ENCODE results near the gene SNX2.
A peak's percentile ranks its signal among the peaks of the same experiment; 100 is the strongest.
"Not testable (repeated sequence)": the region's sequence is repeated elsewhere in the genome, so short reads cannot be mapped to it uniquely, and the experiment has no call there.

Gene SNX2

GRCh38 chr5:122845229-122846050 is 70.6 kb downstream of the SNX2 start, which contains the start of gene SNX24:
Gene SNX24 (plus strand): TSS chr5:122845613. CDS start chr5:122845634, 21 bp downstream.
- DNase-seq = peak; percentile 18

- DNase-seq = no peak
Observed at GRCh38 chr5:122846051-122846550, 71.2 kb downstream of the SNX2 start.

GRCh38 chr5:122847687-122848081 is 72.8 kb downstream of the SNX2 start:
- no peak for DNase-seq

- no peak for DNase-seq
Observed at GRCh38 chr5:122849771-122850170, 74.9 kb downstream of the SNX2 start.

GRCh38 chr5:122857538-122857937 is 82.7 kb downstream of the SNX2 start:
- DNase-seq = not testable (repeated sequence)

DNA sequence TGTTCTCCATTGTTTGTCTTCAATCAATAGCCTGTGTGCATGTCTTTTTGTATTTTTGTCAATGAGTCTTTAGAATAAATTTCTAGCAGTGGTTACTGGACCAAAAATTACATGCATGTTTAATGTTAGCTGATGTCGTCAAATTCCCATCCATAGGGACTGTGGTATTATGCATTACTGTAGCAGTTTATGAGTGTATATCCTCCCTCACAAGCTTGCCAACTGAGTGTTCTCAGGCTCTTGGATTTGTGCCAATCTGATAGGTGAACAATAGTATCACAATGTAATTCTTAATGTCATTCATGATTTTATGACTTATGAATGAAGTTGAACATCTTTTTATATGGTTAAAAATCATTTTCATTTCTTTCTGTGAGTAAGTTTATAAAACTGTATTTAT is 83.6 kb downstream of the SNX2 start:
- no peak for DNase-seq

- DNase-seq = no peak
Observed at GRCh38 chr5:122863240-122863639, 88.4 kb downstream of the SNX2 start.

- DNase-seq = no peak
Observed at GRCh38 chr5:122863721-122864120, 88.8 kb downstream of the SNX2 start.

- DNase-seq = no peak
Observed at GRCh38 chr5:122864400-122864799, 89.5 kb downstream of the SNX2 start.

- no peak for DNase-seq
Observed at GRCh38 chr5:122864842-122865241, 90.0 kb downstream of the SNX2 start.

DNA sequence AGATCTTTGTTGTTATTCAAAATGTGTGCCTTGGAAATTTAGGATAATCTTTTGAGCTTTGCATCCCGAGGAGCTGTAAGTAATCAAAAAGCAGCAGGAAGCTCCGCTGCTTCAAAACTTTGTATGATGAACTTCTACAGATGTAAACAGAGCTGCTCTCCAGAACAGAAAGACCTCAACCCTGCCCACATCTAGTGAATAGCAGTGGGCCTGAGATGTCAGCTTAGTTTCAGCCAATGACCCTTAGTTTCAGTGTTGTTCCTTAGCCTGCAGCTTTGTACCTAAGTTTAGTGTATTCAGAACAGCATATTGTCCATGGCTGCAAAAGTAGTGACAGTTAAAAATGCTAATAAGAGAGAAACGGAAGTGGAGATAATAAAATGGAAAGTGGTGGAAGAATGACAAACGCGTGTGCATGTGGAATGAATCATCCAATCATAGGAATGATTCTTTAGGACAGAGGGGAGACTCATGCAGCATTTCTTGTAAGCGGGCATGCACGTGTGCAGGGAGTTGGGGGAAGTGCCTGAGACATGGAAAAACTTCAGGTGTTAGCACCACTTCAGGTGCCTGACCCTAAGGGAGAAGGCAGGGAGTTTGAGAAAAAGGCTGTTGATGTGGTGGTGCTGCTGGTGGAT is 95.5 kb downstream of the SNX2 start:
- DNase-seq = no peak

GRCh38 chr5:122871661-122872060 is 96.8 kb downstream of the SNX2 start:
- DNase-seq = no peak

DNA sequence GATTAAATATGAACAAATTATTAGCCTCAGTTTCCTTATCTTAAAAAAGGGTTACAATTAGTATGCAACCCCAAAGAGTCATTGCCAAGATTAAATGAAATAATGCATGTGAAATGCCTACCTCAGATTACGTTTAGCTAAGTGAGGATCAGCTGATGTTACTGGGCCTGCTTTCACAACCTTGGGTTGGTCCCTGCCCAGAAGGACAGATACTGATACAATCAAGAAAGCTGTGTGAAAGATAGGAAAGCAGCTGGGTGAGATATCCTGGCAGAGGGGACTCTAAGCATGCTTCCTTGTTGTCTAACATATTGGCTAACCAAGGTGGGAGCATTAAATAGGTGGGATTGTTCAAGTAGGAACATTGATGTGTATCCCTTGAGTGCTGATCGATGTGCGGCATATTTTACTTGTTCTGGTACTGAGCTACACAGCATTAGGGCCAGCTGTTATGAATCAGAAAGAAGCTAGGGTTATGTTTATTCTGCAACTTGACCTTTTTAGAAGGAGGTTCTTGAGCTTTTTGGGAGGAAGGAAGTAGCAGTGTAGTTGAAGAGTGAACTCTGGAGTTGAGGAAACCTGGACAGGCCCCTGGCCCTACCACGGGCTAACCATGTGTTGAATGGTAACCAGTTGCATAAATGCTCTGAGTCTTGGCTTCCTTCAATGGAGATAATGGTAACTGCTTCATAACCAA is 99.4 kb downstream of the SNX2 start:
- no peak for DNase-seq

DNA sequence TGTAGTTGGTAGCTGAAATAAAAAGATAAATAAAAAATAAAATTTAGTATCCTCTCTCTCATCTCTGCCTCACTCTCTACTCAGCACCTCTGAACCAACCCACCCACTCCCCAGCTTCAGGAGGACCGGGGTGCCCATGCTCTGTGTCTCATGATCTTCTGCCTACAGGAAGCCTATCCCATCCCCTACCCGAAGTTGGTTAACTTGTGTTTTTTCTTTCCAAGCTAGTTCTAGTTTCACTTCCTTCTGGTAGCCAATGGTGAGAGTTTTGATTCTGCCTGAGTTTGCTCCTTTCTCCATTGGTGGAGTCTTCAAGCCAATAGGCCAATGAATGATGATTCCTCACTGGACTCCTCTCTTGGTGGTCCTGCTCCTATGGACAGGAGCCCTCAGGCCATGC is 102.6 kb downstream of the SNX2 start:
- no peak for DNase-seq

DNA sequence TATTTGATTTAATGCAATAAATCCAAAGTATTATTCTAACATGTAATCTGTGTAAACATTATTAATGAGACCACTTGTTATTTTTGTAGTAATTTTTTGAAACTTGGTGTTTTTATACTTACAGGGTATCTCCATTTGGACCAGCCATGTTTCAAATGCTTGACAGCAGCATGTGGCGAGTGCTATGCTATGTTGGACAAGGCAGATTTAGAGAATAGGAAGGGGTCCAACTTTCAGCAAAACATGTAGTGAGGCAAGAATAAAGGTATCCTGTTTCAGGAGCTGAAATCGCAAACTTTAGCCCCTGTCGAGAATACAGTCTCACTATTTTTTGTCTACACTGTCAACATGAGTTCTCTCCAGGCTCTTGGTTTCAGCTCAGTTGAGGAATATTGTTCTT is 104.2 kb downstream of the SNX2 start:
- no peak for DNase-seq

Measured in NCI-H1694 (cell line).